Neural progenitor cell (in vitro differentiated cells): ENCODE measurements around the gene SNRPB. TPM values are rescaled to one million over a fixed set of nuclear protein-coding genes. Genes with fewer than 3 reads are reported as not detected.

ENCODE experiments used
- DNase-seq: peaks from one replicate; pipeline ENCODE4 v3.0.0-alpha.2; 2016; ENCODE audit warnings: low spot score
- H2AFZ ChIP-seq: fragments of 200-600 bp; sonication (generic); replicated peaks from 2 replicates; pipeline ENCODE4 v1.6.1; 2016; ENCODE audit warnings: antibody characterized with exemption
- H3F3A ChIP-seq: fragments of 200-600 bp; sonication (generic); 2 replicates; pipeline ENCODE4 v1.6.1; 2016; ENCODE audit warnings: antibody characterized with exemption, low read depth
- H3K27ac ChIP-seq: fragments of 200-600 bp; sonication (generic); 2 replicates; pipeline ENCODE4 v1.5.1; 2016; ENCODE audit warnings: mild to moderate bottlenecking
- H3K27me3 ChIP-seq: fragments of 200-600 bp; sonication (generic); 2 replicates; pipeline ENCODE4 v1.6.1; 2016; ENCODE audit warnings: mild to moderate bottlenecking, moderate library complexity
- H3K36me3 ChIP-seq: fragments of 200-600 bp; sonication (generic); 2 replicates; pipeline ENCODE4 v1.5.1; 2016
- H3K4me1 ChIP-seq: fragments of 200-600 bp; sonication (generic); 2 replicates; pipeline ENCODE4 v1.6.1; 2016; ENCODE audit warnings: mixed run types
- H3K4me2 ChIP-seq: fragments of 200-600 bp; sonication (generic); 2 replicates; pipeline ENCODE4 v1.6.1; 2016
- H3K4me3 ChIP-seq: fragments of 200-600 bp; sonication (generic); 2 replicates; pipeline ENCODE4 v1.5.1; 2016
- H3K79me2 ChIP-seq: fragments of 200-600 bp; sonication (generic); 2 replicates; pipeline ENCODE4 v1.6.1; 2016; ENCODE audit warnings: low read depth
- H3K9ac ChIP-seq: fragments of 200-600 bp; sonication (generic); 2 replicates; pipeline ENCODE4 v1.6.1; 2016
- H3K9me3 ChIP-seq: fragments of 200-600 bp; sonication (generic); 2 replicates; pipeline ENCODE4 v1.5.1; 2016; ENCODE audit warnings: low read depth
- H4K20me1 ChIP-seq: fragments of 200-600 bp; sonication (generic); 2 replicates; pipeline ENCODE4 v1.6.1; 2016; ENCODE audit warnings: low read depth
- H3K27ac Mint-ChIP-seq: 3 replicates; pipeline ENCODE4 v1.8.0; 2021; ENCODE audit warnings: mixed read lengths
- H3K27me3 Mint-ChIP-seq: 2 replicates; pipeline ENCODE4 v1.8.0; 2022; ENCODE audit warnings: low read depth, mild to moderate bottlenecking, inconsistent platforms, moderate library complexity, mixed read lengths; ENCODE audit not compliant: insufficient read depth
- H3K36me3 Mint-ChIP-seq: 3 replicates; pipeline ENCODE4 v1.8.0; 2021; ENCODE audit warnings: mixed read lengths
- H3K4me1 Mint-ChIP-seq: 3 replicates; pipeline ENCODE4 v1.8.0; 2021; ENCODE audit warnings: mixed read lengths
- H3K4me3 Mint-ChIP-seq: 3 replicates; pipeline ENCODE4 v1.8.0; 2021; ENCODE audit warnings: mild to moderate bottlenecking, moderate library complexity, mixed read lengths
- H3K9me3 Mint-ChIP-seq: 3 replicates; pipeline ENCODE4 v1.8.0; 2020; ENCODE audit warnings: mixed read lengths
- EZH2 ChIP-seq: fragments of 200-600 bp; sonication (generic); IDR thresholded peaks from 2 replicates; pipeline ENCODE4 v1.6.1; 2017; ENCODE audit warnings: antibody characterized with exemption, mild to moderate bottlenecking, moderate library complexity
- EZH2phosphoT487 ChIP-seq: fragments of 200-600 bp; sonication (generic); IDR thresholded peaks from 2 replicates; pipeline ENCODE4 v1.6.1; 2017; ENCODE audit warnings: antibody characterized with exemption
- total RNA-seq: library from RNA; depleted of rRNA; stranded (reverse); fragments of >200 nt; gene quantifications from 2 replicates; pipeline ENCODE4 v1.2.3, GENCODE V29; 2015; ENCODE audit warnings: low replicate concordance
- TF ChIP-seq, protein P1 (sequence below): fragments of 200-600 bp; sonication (generic); IDR thresholded peaks from 2 replicates; pipeline ENCODE4 v1.5.1; 2017; ENCODE audit warnings: antibody characterized with exemption, mild to moderate bottlenecking

The SNRPB gene
- total RNA-seq, 1 donor from 2014 or later: 323 TPM

DNA sequence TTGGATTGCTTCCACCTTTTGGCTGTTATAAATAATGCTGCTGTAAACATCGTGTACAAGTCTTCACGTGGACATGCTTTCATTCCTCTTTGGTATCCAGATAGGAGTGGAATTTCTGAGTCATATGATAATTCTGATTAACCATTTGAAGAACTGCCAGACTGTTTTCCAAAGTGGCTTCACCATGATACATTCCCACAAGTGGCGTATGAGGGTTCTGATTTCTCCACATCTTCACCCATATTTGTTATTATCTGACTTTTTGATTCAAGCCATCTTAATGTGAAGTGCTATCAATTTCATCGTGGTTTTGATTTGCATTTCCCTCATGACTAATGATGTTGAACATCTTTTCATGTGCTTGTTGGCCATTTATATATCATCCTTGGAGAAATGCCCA lies 2.9 kb upstream of the SNRPB start:
- peaks cover 16% of the 10 kb centered on the region for H3K4me1 Mint-ChIP-seq
- Histone ChIP-seq H3K4me2 (no peak overlapping the region), H3K79me2 (peaks cover 21% of the 10 kb centered on the region), H3F3A (peaks cover 6% of the 10 kb centered on the region), H3K9me3 (no peaks in the 10 kb centered on the region), H3K36me3 (no peaks in the 10 kb centered on the region), H3K27ac (no peak overlapping the region), H3K4me3 (no peak overlapping the region), H3K4me1 (peaks cover 7% of the 10 kb centered on the region), H3K9ac (no peak overlapping the region), H2AFZ (no peak overlapping the region), H3K27me3 (no peaks in the 10 kb centered on the region), H4K20me1 (peaks cover 20% of the 10 kb centered on the region)
- H3K36me3 Mint-ChIP-seq: peaks cover 7% of the 10 kb centered on the region
- peaks cover 11% of the 10 kb centered on the region for H3K27me3 Mint-ChIP-seq
- no peaks in the 10 kb centered on the region for H3K9me3 Mint-ChIP-seq
- no peak overlapping the region for H3K4me3 Mint-ChIP-seq
- TF ChIP-seq EZH2: no peak
- TF ChIP-seq, protein P1, sequence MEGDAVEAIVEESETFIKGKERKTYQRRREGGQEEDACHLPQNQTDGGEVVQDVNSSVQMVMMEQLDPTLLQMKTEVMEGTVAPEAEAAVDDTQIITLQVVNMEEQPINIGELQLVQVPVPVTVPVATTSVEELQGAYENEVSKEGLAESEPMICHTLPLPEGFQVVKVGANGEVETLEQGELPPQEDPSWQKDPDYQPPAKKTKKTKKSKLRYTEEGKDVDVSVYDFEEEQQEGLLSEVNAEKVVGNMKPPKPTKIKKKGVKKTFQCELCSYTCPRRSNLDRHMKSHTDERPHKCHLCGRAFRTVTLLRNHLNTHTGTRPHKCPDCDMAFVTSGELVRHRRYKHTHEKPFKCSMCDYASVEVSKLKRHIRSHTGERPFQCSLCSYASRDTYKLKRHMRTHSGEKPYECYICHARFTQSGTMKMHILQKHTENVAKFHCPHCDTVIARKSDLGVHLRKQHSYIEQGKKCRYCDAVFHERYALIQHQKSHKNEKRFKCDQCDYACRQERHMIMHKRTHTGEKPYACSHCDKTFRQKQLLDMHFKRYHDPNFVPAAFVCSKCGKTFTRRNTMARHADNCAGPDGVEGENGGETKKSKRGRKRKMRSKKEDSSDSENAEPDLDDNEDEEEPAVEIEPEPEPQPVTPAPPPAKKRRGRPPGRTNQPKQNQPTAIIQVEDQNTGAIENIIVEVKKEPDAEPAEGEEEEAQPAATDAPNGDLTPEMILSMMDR: no peak
- no peak for TF ChIP-seq EZH2phosphoT487
- no peak for DNase-seq
- H3K27ac Mint-ChIP-seq: no peak overlapping the region

DNA sequence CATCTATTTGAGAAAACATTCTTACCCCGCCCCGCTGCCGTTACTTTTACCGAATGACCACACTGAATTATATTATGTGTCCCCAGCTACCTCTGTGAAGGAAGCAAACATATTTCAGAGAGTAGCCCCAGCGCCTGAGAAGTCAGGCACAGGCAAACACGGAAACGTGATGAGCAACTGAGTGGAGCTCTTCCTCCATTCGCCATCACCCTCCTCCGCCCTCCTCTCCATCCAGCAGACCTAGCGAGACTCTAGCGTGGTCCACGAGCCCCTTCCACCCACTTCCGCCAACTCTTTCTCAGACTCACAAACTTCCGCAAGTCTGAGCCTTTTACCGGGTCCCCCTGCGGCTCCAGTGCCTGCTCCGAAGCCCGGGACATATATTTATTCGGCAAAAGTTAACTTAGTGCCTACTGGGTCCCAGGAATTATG lies 582 bp downstream of the SNRPB start:
- Mint-ChIP-seq H3K36me3 (peaks cover 26% of the 10 kb centered on the region), H3K4me1 (peaks cover 28% of the 10 kb centered on the region), H3K27ac (peak overlapping the region; percentile 100), H3K4me3 (peak overlapping the region; percentile 99), H3K27me3 (peaks cover 11% of the 10 kb centered on the region), H3K9me3 (no peaks in the 10 kb centered on the region)
- Histone ChIP-seq H3K27ac (peak overlapping the region; percentile 99), H4K20me1 (peaks cover 54% of the 10 kb centered on the region), H3K9ac (peak overlapping the region; percentile 100), H3K79me2 (peaks cover 57% of the 10 kb centered on the region), H2AFZ (peak overlapping the region; percentile 56), H3K27me3 (no peaks in the 10 kb centered on the region), H3K4me3 (peak overlapping the region; percentile 88), H3K4me1 (peaks cover 13% of the 10 kb centered on the region), H3K9me3 (no peaks in the 10 kb centered on the region), H3K4me2 (peak overlapping the region; percentile 100), H3F3A (peaks cover 15% of the 10 kb centered on the region), H3K36me3 (peaks cover 11% of the 10 kb centered on the region)
- DNase-seq: peak; percentile 49
- TF ChIP-seq EZH2: no peak
- TF ChIP-seq, protein P1: no peak
- TF ChIP-seq EZH2phosphoT487: no peak

DNA sequence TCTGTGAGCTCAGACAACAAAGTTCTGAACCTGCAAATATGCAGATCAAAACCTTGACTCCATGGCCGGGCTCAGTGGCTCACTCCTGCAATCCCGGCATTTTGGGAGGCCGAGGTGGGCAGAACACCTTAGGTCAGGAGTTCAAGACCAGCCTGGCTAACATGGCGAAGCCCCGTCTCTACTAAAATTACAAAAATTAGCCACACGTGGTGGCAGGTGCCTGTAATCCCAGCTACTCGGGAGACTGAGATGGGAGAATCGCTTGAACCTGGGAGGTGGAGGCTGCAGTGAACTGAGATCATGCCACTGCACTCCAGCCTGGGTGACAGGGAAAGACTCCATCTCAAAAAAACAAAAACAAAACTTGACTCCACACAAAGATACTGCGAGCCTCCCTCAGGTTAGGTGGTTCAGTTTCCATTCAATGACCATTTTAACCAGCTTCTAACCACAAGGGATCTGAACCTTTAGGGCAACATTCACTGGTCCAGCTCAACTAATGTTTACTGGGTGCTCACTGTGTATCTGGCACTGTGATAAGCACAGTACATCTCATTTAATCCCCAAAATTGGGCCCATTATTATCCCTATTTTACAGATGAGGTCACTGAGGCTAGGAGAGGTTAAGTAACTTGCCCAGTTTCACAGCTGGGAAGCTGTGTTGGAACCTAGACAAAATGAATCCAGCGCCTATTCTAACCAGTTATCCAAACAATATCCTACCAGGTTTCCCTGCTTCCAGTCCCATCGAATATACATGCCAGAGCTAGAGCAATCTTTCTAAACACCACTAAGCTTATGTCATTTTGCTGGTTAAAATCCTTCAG lies 1.8 kb downstream of the SNRPB start:
- Histone ChIP-seq H3K27ac (no peak overlapping the region), H2AFZ (no peak overlapping the region), H4K20me1 (peaks cover 66% of the 10 kb centered on the region), H3K4me2 (peak overlapping the region; percentile 100), H3K9ac (peak overlapping the region; percentile 100), H3F3A (peaks cover 26% of the 10 kb centered on the region), H3K4me3 (peak overlapping the region; percentile 88), H3K27me3 (no peaks in the 10 kb centered on the region), H3K79me2 (peaks cover 69% of the 10 kb centered on the region), H3K36me3 (peaks cover 23% of the 10 kb centered on the region), H3K9me3 (no peaks in the 10 kb centered on the region), H3K4me1 (peaks cover 13% of the 10 kb centered on the region)
- peaks cover 10% of the 10 kb centered on the region for H3K27me3 Mint-ChIP-seq
- peak overlapping the region; percentile 17 for H3K27ac Mint-ChIP-seq
- TF ChIP-seq EZH2phosphoT487 (no peak), EZH2 (no peak)
- TF ChIP-seq, protein P1: no peak
- no peak for DNase-seq
- H3K9me3 Mint-ChIP-seq: no peaks in the 10 kb centered on the region
- peaks cover 28% of the 10 kb centered on the region for H3K4me1 Mint-ChIP-seq
- H3K36me3 Mint-ChIP-seq: peaks cover 35% of the 10 kb centered on the region
- H3K4me3 Mint-ChIP-seq: peak overlapping the region; percentile 99
